Measurements from ENCODE around the gene PNRC1.
"Not testable (repeated sequence)": the region's sequence is repeated elsewhere in the genome, so short reads cannot be mapped to it uniquely, and the experiment has no call there.

PNRC1 gene

GRCh38 chr6:89118931-89119330, 38.4 kb downstream of the PNRC1 start:
- no peak for DNase-seq (ENCODE audit: low read depth)
- H3K4me3 ChIP-seq (ENCODE audit: low read depth, low read length) = no peak overlapping the region
- TF ChIP-seq, protein P1, sequence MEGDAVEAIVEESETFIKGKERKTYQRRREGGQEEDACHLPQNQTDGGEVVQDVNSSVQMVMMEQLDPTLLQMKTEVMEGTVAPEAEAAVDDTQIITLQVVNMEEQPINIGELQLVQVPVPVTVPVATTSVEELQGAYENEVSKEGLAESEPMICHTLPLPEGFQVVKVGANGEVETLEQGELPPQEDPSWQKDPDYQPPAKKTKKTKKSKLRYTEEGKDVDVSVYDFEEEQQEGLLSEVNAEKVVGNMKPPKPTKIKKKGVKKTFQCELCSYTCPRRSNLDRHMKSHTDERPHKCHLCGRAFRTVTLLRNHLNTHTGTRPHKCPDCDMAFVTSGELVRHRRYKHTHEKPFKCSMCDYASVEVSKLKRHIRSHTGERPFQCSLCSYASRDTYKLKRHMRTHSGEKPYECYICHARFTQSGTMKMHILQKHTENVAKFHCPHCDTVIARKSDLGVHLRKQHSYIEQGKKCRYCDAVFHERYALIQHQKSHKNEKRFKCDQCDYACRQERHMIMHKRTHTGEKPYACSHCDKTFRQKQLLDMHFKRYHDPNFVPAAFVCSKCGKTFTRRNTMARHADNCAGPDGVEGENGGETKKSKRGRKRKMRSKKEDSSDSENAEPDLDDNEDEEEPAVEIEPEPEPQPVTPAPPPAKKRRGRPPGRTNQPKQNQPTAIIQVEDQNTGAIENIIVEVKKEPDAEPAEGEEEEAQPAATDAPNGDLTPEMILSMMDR (IDR thresholded peaks at IDR 0.05; ENCODE audit: control insufficient read depth, extremely low read depth, insufficient read depth) = no peak

DNA sequence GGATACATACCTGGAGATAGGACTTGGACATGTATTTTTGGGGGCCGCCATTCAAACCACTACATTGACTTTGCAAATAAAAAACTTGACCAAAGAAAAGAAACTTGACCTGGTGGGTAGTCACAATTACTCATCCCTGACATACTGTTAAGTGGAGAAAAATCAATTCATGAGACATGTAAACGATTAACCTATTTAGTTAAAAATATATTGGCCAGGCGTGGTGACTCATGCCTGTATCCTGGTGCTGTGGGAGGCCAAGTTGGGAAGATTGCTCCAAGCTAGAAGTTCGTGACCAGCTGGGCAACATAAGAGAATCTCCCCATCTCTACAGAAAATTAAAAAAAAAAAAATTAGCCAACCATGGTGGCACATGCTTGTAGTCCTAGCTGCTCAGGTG, 39.8 kb downstream of the PNRC1 start:
- TF ChIP-seq, protein P1 (IDR thresholded peaks at IDR 0.05; ENCODE audit: control insufficient read depth, extremely low read depth, insufficient read depth) = no peak
- H3K4me3 ChIP-seq (ENCODE audit: low read depth, low read length) = no peak overlapping the region
- no peak for DNase-seq (ENCODE audit: low read depth)

DNA sequence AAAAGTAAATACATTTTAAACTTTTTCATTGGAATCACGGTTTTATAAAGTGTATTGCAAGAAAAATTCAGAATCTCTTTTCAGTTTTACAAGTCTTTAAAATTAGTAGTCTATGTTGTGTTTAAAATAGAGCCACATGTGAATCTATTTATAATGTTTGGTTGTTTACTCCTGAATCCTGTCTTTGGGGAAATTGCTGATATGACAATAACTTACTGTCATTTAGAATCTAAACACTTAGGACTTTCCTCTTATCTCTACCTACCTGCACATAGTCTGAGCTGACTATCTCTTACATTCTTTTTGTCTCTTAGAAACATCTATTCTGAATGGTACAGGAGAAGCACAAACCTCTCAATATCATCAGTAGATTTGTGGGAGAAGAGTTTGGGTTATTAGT, 41.4 kb downstream of the PNRC1 start:
- TF ChIP-seq, protein P1 (IDR thresholded peaks at IDR 0.05; ENCODE audit: control insufficient read depth, extremely low read depth, insufficient read depth) = no peak
- no peak overlapping the region for H3K4me3 ChIP-seq (ENCODE audit: low read depth, low read length)
- no peak for DNase-seq (ENCODE audit: low read depth)

GRCh38 chr6:89122625-89123024, 42.1 kb downstream of the PNRC1 start:
- peak; percentile 19 for DNase-seq (ENCODE audit: low read depth)
- TF ChIP-seq, protein P1 (IDR thresholded peaks at IDR 0.05; ENCODE audit: control insufficient read depth, extremely low read depth, insufficient read depth) = peak; percentile 54
- H3K4me3 ChIP-seq (ENCODE audit: low read depth, low read length) = no peak overlapping the region

DNA sequence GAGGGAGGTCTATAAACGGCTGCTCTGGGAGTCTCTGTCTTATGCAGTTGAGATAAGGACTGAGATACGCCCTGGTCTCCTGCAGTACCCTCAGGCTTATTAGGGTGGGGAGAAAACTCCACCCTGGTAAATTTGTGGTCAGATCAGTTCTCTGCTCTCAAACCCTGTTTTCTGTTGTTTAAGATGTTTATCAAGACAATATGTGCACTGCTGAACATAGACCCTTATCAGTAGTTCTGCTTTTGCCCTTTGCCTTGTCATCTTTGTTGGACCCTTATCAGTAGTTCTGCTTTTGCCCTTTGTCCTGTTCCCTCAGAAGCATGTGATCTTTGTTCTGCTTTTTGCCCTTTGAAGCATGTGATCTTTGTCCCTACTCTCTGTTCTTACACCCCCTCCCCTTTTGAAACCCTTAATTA, 47.7 kb downstream of the PNRC1 start:
- DNase-seq (ENCODE audit: low read depth) = not testable (repeated sequence)

DNA sequence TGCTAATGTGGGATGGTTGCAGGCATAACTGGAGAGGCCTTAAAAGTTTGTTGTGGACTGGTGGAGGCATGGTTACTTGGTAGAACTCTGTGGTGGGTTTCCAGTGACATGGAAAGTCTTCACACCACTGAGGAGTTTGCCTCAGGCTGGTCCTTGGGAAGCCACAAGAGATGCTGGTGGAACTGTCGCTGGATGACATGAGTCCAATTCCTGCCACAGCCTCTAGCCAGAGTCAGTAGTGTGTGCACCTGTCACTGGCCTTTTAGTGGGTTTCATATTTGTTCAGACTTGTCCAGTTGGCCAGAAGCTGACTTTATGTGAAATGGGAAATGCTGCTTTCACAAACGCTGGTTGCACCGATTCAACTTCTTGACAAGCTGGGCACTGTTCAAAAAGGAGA, 51.0 kb downstream of the PNRC1 start:
- DNase-seq (ENCODE audit: low read depth) = no peak
- no peak overlapping the region for H3K4me3 ChIP-seq (ENCODE audit: low read depth, low read length)
- TF ChIP-seq, protein P1 (IDR thresholded peaks at IDR 0.05; ENCODE audit: control insufficient read depth, extremely low read depth, insufficient read depth) = no peak

More for the DNA sequence above, 47.7 kb downstream of the PNRC1 start:
- H3K4me3 ChIP-seq (ENCODE audit: low read depth, low read length) = not testable (repeated sequence)

DNA sequence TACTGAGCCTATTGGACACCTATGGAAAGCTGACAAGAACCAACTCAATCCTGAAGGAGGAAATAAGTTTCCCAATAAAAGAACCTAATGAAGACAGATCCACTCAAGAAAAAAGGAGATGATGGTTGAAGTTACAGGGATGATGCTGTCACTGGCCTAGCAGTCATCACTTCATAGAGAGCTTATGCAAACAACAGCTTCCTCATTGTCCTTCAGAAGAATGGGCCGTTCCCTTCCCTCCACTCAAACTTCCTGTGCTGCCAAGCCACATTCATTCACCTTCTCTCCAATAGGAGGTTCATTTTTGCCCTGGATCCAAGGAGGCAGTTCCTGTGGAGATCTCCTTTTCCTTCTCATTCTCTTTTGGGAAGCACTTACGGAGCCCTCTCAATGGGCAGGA, 51.5 kb downstream of the PNRC1 start:
- TF ChIP-seq, protein P1 (IDR thresholded peaks at IDR 0.05; ENCODE audit: control insufficient read depth, extremely low read depth, insufficient read depth) = no peak
- H3K4me3 ChIP-seq (ENCODE audit: low read depth, low read length) = no peak overlapping the region
- DNase-seq (ENCODE audit: low read depth) = no peak

All from LNCaP clone FGC (cell line).